GM19397 (cell line): ENCODE data around the gene PIK3IP1.
"Not testable (repeated sequence)": the region's sequence is repeated elsewhere in the genome, so short reads cannot be mapped to it uniquely, and the experiment has no call there.

Experiments
- ATAC-seq: cut with Tn5 transposase; IDR thresholded peaks from one replicate; pipeline ENCODE4 v1.9.1; 2021; ENCODE audit warnings: mild to moderate bottlenecking, moderate library complexity; ENCODE audit not compliant: unreplicated experiment

PIK3IP1 gene

GRCh38 chr22:31292236-31292989 lies at the start of gene PIK3IP1:
TSS of gene PIK3IP1 (minus strand) at chr22:31292488. CDS start at chr22:31292344, 144 bp downstream.
- no peak for ATAC-seq

GRCh38 chr22:31341386-31342088 lies 49.2 kb upstream of the PIK3IP1 start:
- no peak for ATAC-seq

- ATAC-seq, result no peak
These were observed 48.5 kb upstream of the PIK3IP1 start for GRCh38 chr22:31340765-31341247.

- no peak for ATAC-seq
These were observed 48.1 kb upstream of the PIK3IP1 start for GRCh38 chr22:31340360-31340759.

- ATAC-seq, result no peak
These were observed 47.0 kb upstream of the PIK3IP1 start for GRCh38 chr22:31339148-31339832.

- no peak for ATAC-seq
These were observed 44.9 kb upstream of the PIK3IP1 start for GRCh38 chr22:31337178-31337577.

GRCh38 chr22:31334329-31334728 lies 42.0 kb upstream of the PIK3IP1 start:
- no peak for ATAC-seq

GRCh38 chr22:31333641-31334040 lies 41.4 kb upstream of the PIK3IP1 start:
- no peak for ATAC-seq

- ATAC-seq, result no peak
These were observed 40.6 kb upstream of the PIK3IP1 start for GRCh38 chr22:31332886-31333285.

- no peak for ATAC-seq
These were observed 39.7 kb upstream of the PIK3IP1 start for GRCh38 chr22:31332010-31332409.

GRCh38 chr22:31329453-31330215 lies 37.3 kb upstream of the PIK3IP1 start:
- ATAC-seq, result no peak

GRCh38 chr22:31329029-31329428 lies 36.7 kb upstream of the PIK3IP1 start:
- no peak for ATAC-seq

- ATAC-seq, result no peak
These were observed 36.3 kb upstream of the PIK3IP1 start for GRCh38 chr22:31328544-31328960.

- ATAC-seq, result no peak
These were observed 35.7 kb upstream of the PIK3IP1 start for GRCh38 chr22:31327806-31328543.

GRCh38 chr22:31326877-31327276 lies 34.6 kb upstream of the PIK3IP1 start:
- no peak for ATAC-seq

GRCh38 chr22:31323578-31324550 lies 31.6 kb upstream of the PIK3IP1 start:
- no peak for ATAC-seq

GRCh38 chr22:31321421-31321820 lies 29.1 kb upstream of the PIK3IP1 start:
- ATAC-seq, result no peak

GRCh38 chr22:31314220-31314619 lies 21.9 kb upstream of the PIK3IP1 start:
- not testable (repeated sequence) for ATAC-seq
